Fibroblast of the aortic adventitia (primary cell): ENCODE measurements around the gene PCDH15. TPM values are rescaled to one million over a fixed set of nuclear protein-coding genes. Genes with fewer than 3 reads are reported as not detected.

ENCODE experiments used
- DNase-seq: peaks from one replicate; pipeline ENCODE4 v3.0.0-alpha.2; 2010; ENCODE audit warnings: low read depth
- H3K4me3 ChIP-seq: 2 replicates; pipeline ENCODE4 v1.5.1; 2011; ENCODE audit warnings: low read depth, mild to moderate bottlenecking, control low read depth, low read length, moderate library complexity
- total RNA-seq: library from RNA; depleted of rRNA; stranded (reverse); fragments of >200 nt; gene quantifications from 2 replicates; pipeline ENCODE4 v1.2.3, GENCODE V29; 2012; ENCODE audit warnings: low replicate concordance
- TF ChIP-seq, protein P1 (sequence below): IDR thresholded peaks from 2 replicates; pipeline ENCODE4 v1.5.1; 2011; ENCODE audit warnings: mild to moderate bottlenecking, low read length, control low read depth, inconsistent platforms; ENCODE audit not compliant: insufficient read depth

Gene PCDH15
- total RNA-seq, 1 donor, result 0.09 TPM

DNA sequence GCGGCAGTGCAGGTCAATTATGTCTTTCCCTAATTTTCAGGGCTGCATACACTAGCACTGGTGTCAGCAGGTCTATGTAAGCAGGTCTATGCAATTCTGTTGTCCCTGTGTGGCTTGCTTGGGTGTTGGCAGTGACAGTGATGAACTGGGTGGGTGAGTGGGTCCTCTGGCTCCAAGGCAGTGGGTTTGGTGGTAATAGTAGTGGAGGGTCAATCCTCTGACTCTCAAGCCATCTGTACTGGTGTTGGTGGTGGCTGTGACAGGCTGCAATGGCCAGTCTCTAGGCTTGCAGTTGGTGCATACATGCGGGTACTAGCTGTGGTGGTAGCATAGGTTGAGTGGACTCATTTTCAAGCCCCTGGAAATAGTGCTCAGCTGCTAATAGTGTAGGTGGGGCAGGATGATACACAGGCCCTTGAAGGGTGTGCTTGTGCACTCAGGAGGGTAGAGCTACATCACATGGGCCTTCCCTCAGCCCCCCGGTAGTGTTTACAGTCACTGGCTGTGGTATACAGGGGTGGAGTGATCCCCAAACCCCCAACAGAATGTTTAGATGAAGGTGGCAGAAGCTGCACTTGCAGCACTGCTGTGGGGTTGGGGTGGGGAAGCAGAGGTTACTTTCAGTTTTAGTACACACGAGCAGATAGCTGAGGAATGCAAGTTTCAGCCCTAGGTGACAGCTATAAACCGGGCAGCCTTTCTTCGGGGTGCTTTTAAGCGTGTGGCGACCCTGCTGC, 331.3 kb downstream of the PCDH15 start:
- DNase-seq, result no peak
- no peak overlapping the region for H3K4me3 ChIP-seq
- TF ChIP-seq, protein P1, sequence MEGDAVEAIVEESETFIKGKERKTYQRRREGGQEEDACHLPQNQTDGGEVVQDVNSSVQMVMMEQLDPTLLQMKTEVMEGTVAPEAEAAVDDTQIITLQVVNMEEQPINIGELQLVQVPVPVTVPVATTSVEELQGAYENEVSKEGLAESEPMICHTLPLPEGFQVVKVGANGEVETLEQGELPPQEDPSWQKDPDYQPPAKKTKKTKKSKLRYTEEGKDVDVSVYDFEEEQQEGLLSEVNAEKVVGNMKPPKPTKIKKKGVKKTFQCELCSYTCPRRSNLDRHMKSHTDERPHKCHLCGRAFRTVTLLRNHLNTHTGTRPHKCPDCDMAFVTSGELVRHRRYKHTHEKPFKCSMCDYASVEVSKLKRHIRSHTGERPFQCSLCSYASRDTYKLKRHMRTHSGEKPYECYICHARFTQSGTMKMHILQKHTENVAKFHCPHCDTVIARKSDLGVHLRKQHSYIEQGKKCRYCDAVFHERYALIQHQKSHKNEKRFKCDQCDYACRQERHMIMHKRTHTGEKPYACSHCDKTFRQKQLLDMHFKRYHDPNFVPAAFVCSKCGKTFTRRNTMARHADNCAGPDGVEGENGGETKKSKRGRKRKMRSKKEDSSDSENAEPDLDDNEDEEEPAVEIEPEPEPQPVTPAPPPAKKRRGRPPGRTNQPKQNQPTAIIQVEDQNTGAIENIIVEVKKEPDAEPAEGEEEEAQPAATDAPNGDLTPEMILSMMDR, result no peak

- TF ChIP-seq, protein P1, result no peak
- no peak for DNase-seq
- no peak overlapping the region for H3K4me3 ChIP-seq
Measured at GRCh38 chr10:54454271-54454670, 346.8 kb downstream of the PCDH15 start.

DNA sequence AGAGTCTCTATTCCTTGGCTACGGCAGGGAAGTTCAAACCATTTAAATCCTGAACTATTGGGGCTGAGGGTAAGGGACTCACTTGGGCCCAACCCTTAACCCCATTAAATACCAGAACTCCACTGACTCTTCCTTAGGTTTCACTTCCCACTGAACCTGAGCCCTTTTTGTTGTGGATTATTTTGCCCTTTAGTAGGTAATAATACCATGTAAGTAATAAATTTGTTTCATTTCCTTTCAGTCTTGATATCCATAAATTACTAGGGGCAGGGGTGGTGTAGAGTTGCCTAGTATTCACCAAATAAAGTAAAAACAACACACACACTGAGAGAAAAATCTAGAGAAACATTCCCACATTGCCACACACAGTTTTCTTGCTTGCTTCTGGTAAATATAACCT, 352.0 kb downstream of the PCDH15 start:
- TF ChIP-seq, protein P1, result no peak
- no peak for DNase-seq
- H3K4me3 ChIP-seq, result no peak overlapping the region

- no peak overlapping the region for H3K4me3 ChIP-seq
- no peak for DNase-seq
- TF ChIP-seq, protein P1, result no peak
Measured at GRCh38 chr10:54444170-54444569, 356.9 kb downstream of the PCDH15 start.

- DNase-seq, result no peak
- TF ChIP-seq, protein P1, result no peak
- no peak overlapping the region for H3K4me3 ChIP-seq
Measured at GRCh38 chr10:54441275-54441674, 359.8 kb downstream of the PCDH15 start.

DNA sequence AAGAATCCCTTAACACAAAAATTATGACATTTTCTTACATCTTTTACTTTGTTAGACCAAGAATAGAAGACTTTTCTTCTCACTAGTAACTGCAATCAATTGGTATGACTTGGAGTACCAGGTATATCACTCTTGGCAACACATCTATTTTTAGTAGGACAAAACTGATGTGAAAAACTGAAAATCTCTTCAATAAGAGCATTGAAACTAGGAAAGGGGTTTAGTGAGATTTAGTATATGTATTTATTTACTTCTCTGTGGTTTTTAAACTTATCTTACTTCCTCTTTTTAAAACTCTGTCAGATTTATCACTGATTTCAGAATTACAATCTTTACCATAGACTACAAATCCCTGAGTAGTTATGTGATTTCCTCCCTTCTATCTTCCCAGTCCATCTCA, 366.2 kb downstream of the PCDH15 start:
- TF ChIP-seq, protein P1, result no peak
- no peak overlapping the region for H3K4me3 ChIP-seq
- DNase-seq, result no peak

- no peak for DNase-seq
- no peak overlapping the region for H3K4me3 ChIP-seq
- TF ChIP-seq, protein P1, result no peak
Measured at GRCh38 chr10:54415483-54415882, 385.5 kb downstream of the PCDH15 start.
